Activated CD4-positive, alpha-beta memory T cell treated with anti-CD3 and anti-CD28 coated beads for 36 hours (primary cell): Measurements from ENCODE around the gene DCTN2. TPM values are rescaled to one million over a fixed set of nuclear protein-coding genes. Genes with fewer than 3 reads are reported as not detected.
"Not testable (repeated sequence)": the region's sequence is repeated elsewhere in the genome, so short reads cannot be mapped to it uniquely, and the experiment has no call there.

Experiments
- CTCF ChIA-PET: fragments of 350-600 bp; sonication (Branson Sonifier 250); formaldehyde crosslinking; loops from one replicate; lab custom pipeline; 2021; ENCODE audit warnings: antibody characterized with exemption, inconsistent platforms; lab: Charles Lee
- POLR2A ChIA-PET: fragments of 350-600 bp; sonication (Branson Sonifier 250); formaldehyde crosslinking; loops from one replicate; lab custom pipeline; 2021; ENCODE audit warnings: antibody characterized with exemption; lab: Charles Lee
- DNase-seq: peaks from one replicate; pipeline ENCODE4 v3.0.0-alpha.2; 2020
- H3K27ac Mint-ChIP-seq: one replicate; pipeline ENCODE4 v1.8.0; 2021; ENCODE audit warnings: mixed read lengths
- H3K27me3 Mint-ChIP-seq: one replicate; pipeline ENCODE4 v1.8.0; 2021; ENCODE audit warnings: mixed read lengths
- H3K36me3 Mint-ChIP-seq: one replicate; pipeline ENCODE4 v1.8.0; 2021; ENCODE audit warnings: mixed read lengths
- H3K4me1 Mint-ChIP-seq: one replicate; pipeline ENCODE4 v1.8.0; 2021; ENCODE audit warnings: low read depth, mixed read lengths
- H3K4me3 Mint-ChIP-seq: one replicate; pipeline ENCODE4 v1.8.0; 2021; ENCODE audit warnings: mild to moderate bottlenecking, mixed read lengths
- H3K9me3 Mint-ChIP-seq: one replicate; pipeline ENCODE4 v1.8.0; 2021; ENCODE audit warnings: mixed read lengths
- intact Hi-C: fragments of 100-400 bp; cut with micrococcal nuclease; formaldehyde crosslinking; loops from one replicate; pipeline ENCODE4 v1.15.1; 2023
- total RNA-seq, 2 experiments: library from RNA; stranded (reverse); gene quantifications; one replicate each; pipeline ENCODE4 v1.2.3, GENCODE V29; 2021

DCTN2 gene
- total RNA-seq, 2 experiments from 2014 or later, result 81.0 to 85.2 TPM

- Mint-ChIP-seq H3K4me1 (peaks cover 14% of the 10 kb centered on the region), H3K4me3 (no peak overlapping the region), H3K36me3 (peaks cover 71% of the 10 kb centered on the region), H3K27ac (no peak overlapping the region), H3K27me3 (no peaks in the 10 kb centered on the region), H3K9me3 (no peaks in the 10 kb centered on the region)
- no peak for DNase-seq
- ChIA-PET POLR2A (interaction anchor here (0.9 to 1.7 kb wide), 2 partner anchors 11 to 22 kb away, joined by 4 read pairs; no protein-coding TSS in a partner anchor), CTCF (no interaction called here)
- intact Hi-C loops, result no loop called here
These were observed 33.7 kb downstream of the DCTN2 start for GRCh38 chr12:57513266-57513665.

- ChIA-PET CTCF (no interaction called here), POLR2A (no interaction called here)
- no peaks in the 10 kb centered on the region for H3K9me3 Mint-ChIP-seq
- peaks cover 8% of the 10 kb centered on the region for H3K4me1 Mint-ChIP-seq
- H3K27me3 Mint-ChIP-seq, result no peaks in the 10 kb centered on the region
- peak overlapping the region; percentile 46 for H3K27ac Mint-ChIP-seq
- no peak for DNase-seq
- intact Hi-C loops, result no loop called here
- peaks cover 68% of the 10 kb centered on the region for H3K36me3 Mint-ChIP-seq
- H3K4me3 Mint-ChIP-seq, result no peak overlapping the region
These were observed 34.3 kb downstream of the DCTN2 start for GRCh38 chr12:57512665-57513064.

- ChIA-PET CTCF (no interaction called here), POLR2A (no interaction called here)
- Mint-ChIP-seq H3K36me3 (peaks cover 60% of the 10 kb centered on the region), H3K9me3 (no peaks in the 10 kb centered on the region), H3K4me1 (peaks cover 2% of the 10 kb centered on the region), H3K27ac (peak overlapping the region; percentile 42), H3K4me3 (no peak overlapping the region), H3K27me3 (no peaks in the 10 kb centered on the region)
- intact Hi-C loops, result no loop called here
- no peak for DNase-seq
These were observed 35.2 kb downstream of the DCTN2 start for GRCh38 chr12:57511588-57512325.

- Mint-ChIP-seq H3K27me3 (no peaks in the 10 kb centered on the region), H3K27ac (no peak overlapping the region), H3K9me3 (no peaks in the 10 kb centered on the region), H3K4me1 (peaks cover 2% of the 10 kb centered on the region), H3K36me3 (peaks cover 56% of the 10 kb centered on the region), H3K4me3 (no peak overlapping the region)
- DNase-seq, result no peak
- ChIA-PET CTCF (no interaction called here), POLR2A (no interaction called here)
- intact Hi-C loops, result no loop called here
These were observed 35.8 kb downstream of the DCTN2 start for GRCh38 chr12:57511161-57511560.

GRCh38 chr12:57507796-57508195 is 39.2 kb downstream of the DCTN2 start:
- H3K27me3 Mint-ChIP-seq, H3K27ac Mint-ChIP-seq, intact Hi-C loops, DNase-seq, H3K4me1 Mint-ChIP-seq, POLR2A ChIA-PET, CTCF ChIA-PET, H3K9me3 Mint-ChIP-seq, H3K4me3 Mint-ChIP-seq: not testable (repeated sequence)
- H3K36me3 Mint-ChIP-seq, result peaks cover 48% of the 10 kb centered on the region

- not testable (repeated sequence) for DNase-seq
These were observed 40.5 kb downstream of the DCTN2 start for GRCh38 chr12:57506541-57506940.

GRCh38 chr12:57502311-57502969 is 44.6 kb downstream of the DCTN2 start:
- H3K9me3 Mint-ChIP-seq, H3K4me1 Mint-ChIP-seq, intact Hi-C loops, H3K27me3 Mint-ChIP-seq, H3K4me3 Mint-ChIP-seq, DNase-seq, H3K27ac Mint-ChIP-seq: not testable (repeated sequence)
- peaks cover 62% of the 10 kb centered on the region for H3K36me3 Mint-ChIP-seq
- CTCF ChIA-PET, result interaction anchor here (0.6 kb wide), 1 partner anchor 22 kb away, joined by 3 read pairs; no protein-coding TSS in a partner anchor
- POLR2A ChIA-PET, result interaction anchor here (0.8 to 1.6 kb wide), 2 partner anchors 11 to 17 kb away, joined by 3 to 4 read pairs; no protein-coding TSS in a partner anchor

More at GRCh38 chr12:57506541-57506940, 40.5 kb downstream of the DCTN2 start:
- H3K4me1 Mint-ChIP-seq, H3K4me3 Mint-ChIP-seq, H3K27ac Mint-ChIP-seq, intact Hi-C loops, POLR2A ChIA-PET, H3K9me3 Mint-ChIP-seq, H3K27me3 Mint-ChIP-seq, CTCF ChIA-PET: not testable (repeated sequence)
- peaks cover 44% of the 10 kb centered on the region for H3K36me3 Mint-ChIP-seq

GRCh38 chr12:57500213-57500612 is 46.8 kb downstream of the DCTN2 start:
- POLR2A ChIA-PET, result interaction anchor here (0.7 to 2.0 kb wide), 3 partner anchors 10 to 23 kb away, joined by 3 to 4 read pairs (median 3); no protein-coding TSS in a partner anchor
- H3K4me3 Mint-ChIP-seq, result no peak overlapping the region
- H3K36me3 Mint-ChIP-seq, result peaks cover 65% of the 10 kb centered on the region
- H3K4me1 Mint-ChIP-seq, result peaks cover 7% of the 10 kb centered on the region
- no peak for DNase-seq
- CTCF ChIA-PET, result no interaction called here
- H3K27me3 Mint-ChIP-seq, result no peaks in the 10 kb centered on the region
- intact Hi-C loops, result no loop called here
- no peaks in the 10 kb centered on the region for H3K9me3 Mint-ChIP-seq
- H3K27ac Mint-ChIP-seq, result no peak overlapping the region

GRCh38 chr12:57498571-57498970 is 48.4 kb downstream of the DCTN2 start:
- CTCF ChIA-PET, result no interaction called here
- no peak overlapping the region for H3K27ac Mint-ChIP-seq
- POLR2A ChIA-PET, result no interaction called here
- peaks cover 59% of the 10 kb centered on the region for H3K36me3 Mint-ChIP-seq
- H3K4me1 Mint-ChIP-seq, result peaks cover 7% of the 10 kb centered on the region
- H3K4me3 Mint-ChIP-seq, result no peak overlapping the region
- no peaks in the 10 kb centered on the region for H3K27me3 Mint-ChIP-seq
- no peak for DNase-seq
- H3K9me3 Mint-ChIP-seq, result no peaks in the 10 kb centered on the region
- intact Hi-C loops, result no loop called here

- Mint-ChIP-seq H3K27me3 (no peaks in the 10 kb centered on the region), H3K4me3 (no peak overlapping the region), H3K27ac (no peak overlapping the region), H3K36me3 (peaks cover 58% of the 10 kb centered on the region), H3K4me1 (peaks cover 7% of the 10 kb centered on the region), H3K9me3 (no peaks in the 10 kb centered on the region)
- no peak for DNase-seq
- ChIA-PET POLR2A (no interaction called here), CTCF (no interaction called here)
- intact Hi-C loops, result no loop called here
These were observed 48.9 kb downstream of the DCTN2 start for GRCh38 chr12:57498132-57498502.

GRCh38 chr12:57497223-57498131 is 49.5 kb downstream of the DCTN2 start:
- no peak for DNase-seq
- intact Hi-C loops, result no loop called here
- no peaks in the 10 kb centered on the region for H3K27me3 Mint-ChIP-seq
- peak overlapping the region; percentile 13 for H3K27ac Mint-ChIP-seq
- H3K9me3 Mint-ChIP-seq, result no peaks in the 10 kb centered on the region
- H3K4me1 Mint-ChIP-seq, result peaks cover 13% of the 10 kb centered on the region
- CTCF ChIA-PET, result no interaction called here
- peaks cover 60% of the 10 kb centered on the region for H3K36me3 Mint-ChIP-seq
- H3K4me3 Mint-ChIP-seq, result no peak overlapping the region
- POLR2A ChIA-PET, result no interaction called here

- no peak overlapping the region for H3K4me3 Mint-ChIP-seq
- no peaks in the 10 kb centered on the region for H3K27me3 Mint-ChIP-seq
- ChIA-PET CTCF (no interaction called here), POLR2A (no interaction called here)
- DNase-seq, result no peak
- peaks cover 10% of the 10 kb centered on the region for H3K4me1 Mint-ChIP-seq
- H3K36me3 Mint-ChIP-seq, result peaks cover 54% of the 10 kb centered on the region
- H3K27ac Mint-ChIP-seq, result peak overlapping the region; percentile 13
- intact Hi-C loops, result no loop called here
- H3K9me3 Mint-ChIP-seq, result no peaks in the 10 kb centered on the region
These were observed 50.2 kb downstream of the DCTN2 start for GRCh38 chr12:57496822-57497221.
